Measurements from ENCODE around the gene LAIR2. TPM values are rescaled to one million over a fixed set of nuclear protein-coding genes. Genes with fewer than 3 reads are reported as not detected.

The LAIR2 gene
- total RNA-seq, 1 donor from 2014 or later = not detected

GRCh38 chr19:54462655-54463530 lies 39.7 kb upstream of the LAIR2 start:
- Histone ChIP-seq H4K20me1 (ENCODE audit: low read depth) (peaks cover 48% of the 10 kb centered on the region), H3K9ac (no peak overlapping the region), H3K27me3 (peaks cover 31% of the 10 kb centered on the region), H3K27ac (peak overlapping the region; percentile 27), H3K4me1 (no peaks in the 10 kb centered on the region), H3K9me3 (ENCODE audit: low read depth) (no peaks in the 10 kb centered on the region), H3K79me2 (ENCODE audit: low read depth) (no peaks in the 10 kb centered on the region), H3K4me2 (peak overlapping the region; percentile 88), H3F3A (ENCODE audit: low read depth) (peaks cover 45% of the 10 kb centered on the region), H3K36me3 (no peaks in the 10 kb centered on the region), H3K4me3 (peak overlapping the region; percentile 56), H2AFZ (replicated peaks) (peak overlapping the region; percentile 23)
- Mint-ChIP-seq H3K4me1 (peaks cover 11% of the 10 kb centered on the region), H3K27me3 (ENCODE audit: insufficient read depth, low read depth) (peaks cover 17% of the 10 kb centered on the region), H3K27ac (no peak overlapping the region), H3K9me3 (no peaks in the 10 kb centered on the region), H3K36me3 (peaks cover 17% of the 10 kb centered on the region), H3K4me3 (no peak overlapping the region)
- TF ChIP-seq CTCF (IDR thresholded peaks at IDR 0.05) (peak; percentile 51), EZH2phosphoT487 (IDR thresholded peaks at IDR 0.05) (no peak)
- DNase-seq (ENCODE audit: low spot score) = peak; percentile 81

- Mint-ChIP-seq H3K36me3 (peaks cover 10% of the 10 kb centered on the region), H3K4me1 (peaks cover 11% of the 10 kb centered on the region), H3K4me3 (peak within 1 kb of the TSS; percentile 85), H3K27ac (peak within 1 kb of the TSS; percentile 44), H3K27me3 (ENCODE audit: insufficient read depth, low read depth) (peaks cover 15% of the 10 kb centered on the region), H3K9me3 (no peaks in the 10 kb centered on the region)
- Histone ChIP-seq H3K36me3 (no peaks in the 10 kb centered on the region), H2AFZ (replicated peaks) (peak within 1 kb of the TSS; percentile 52), H4K20me1 (ENCODE audit: low read depth) (peaks cover 41% of the 10 kb centered on the region), H3K9me3 (ENCODE audit: low read depth) (no peaks in the 10 kb centered on the region), H3K9ac (no peak within 1 kb of the TSS), H3K79me2 (ENCODE audit: low read depth) (no peaks in the 10 kb centered on the region), H3F3A (ENCODE audit: low read depth) (peaks cover 45% of the 10 kb centered on the region), H3K27me3 (peaks cover 38% of the 10 kb centered on the region), H3K4me3 (peak within 1 kb of the TSS; percentile 56), H3K27ac (peak within 1 kb of the TSS; percentile 84), H3K4me1 (no peaks in the 10 kb centered on the region), H3K4me2 (peak within 1 kb of the TSS; percentile 88)
- DNase-seq (ENCODE audit: low spot score) = peak; percentile 99
- TF ChIP-seq EZH2phosphoT487 (IDR thresholded peaks at IDR 0.05) (no peak), EZH2 (IDR thresholded peaks at IDR 0.05) (no peak), CTCF (IDR thresholded peaks at IDR 0.05) (no peak)
Measured at GRCh38 chr19:54463531-54464043, 39.0 kb upstream of the LAIR2 start, which contains the start of gene LENG9. Gene LENG9, minus strand, starts transcription at chr19:54463778. Its CDS starts 252 bp downstream, at chr19:54463526.

- Mint-ChIP-seq H3K4me3 (peak overlapping the region; percentile 85), H3K36me3 (peaks cover 5% of the 10 kb centered on the region), H3K27ac (peak overlapping the region; percentile 1), H3K4me1 (peaks cover 9% of the 10 kb centered on the region), H3K27me3 (ENCODE audit: insufficient read depth, low read depth) (peaks cover 15% of the 10 kb centered on the region), H3K9me3 (no peaks in the 10 kb centered on the region)
- Histone ChIP-seq H3K27me3 (peaks cover 44% of the 10 kb centered on the region), H3K4me1 (no peaks in the 10 kb centered on the region), H3K9ac (no peak overlapping the region), H3K27ac (peak overlapping the region; percentile 84), H2AFZ (replicated peaks) (peak overlapping the region; percentile 52), H3K9me3 (ENCODE audit: low read depth) (no peaks in the 10 kb centered on the region), H3K36me3 (no peaks in the 10 kb centered on the region), H3K4me3 (peak overlapping the region; percentile 56), H3K4me2 (peak overlapping the region; percentile 88), H3F3A (ENCODE audit: low read depth) (peaks cover 45% of the 10 kb centered on the region), H4K20me1 (ENCODE audit: low read depth) (peaks cover 35% of the 10 kb centered on the region), H3K79me2 (ENCODE audit: low read depth) (no peaks in the 10 kb centered on the region)
- peak; percentile 97 for DNase-seq (ENCODE audit: low spot score)
- TF ChIP-seq CTCF (IDR thresholded peaks at IDR 0.05) (no peak), EZH2 (IDR thresholded peaks at IDR 0.05) (no peak), EZH2phosphoT487 (IDR thresholded peaks at IDR 0.05) (no peak)
Measured at GRCh38 chr19:54464044-54464629, 38.5 kb upstream of the LAIR2 start.

All from neural progenitor cell (in vitro differentiated cells).